Right ventricle myocardium inferior (tissue), 1 donor: ENCODE data around the gene MEPCE. TPM values are rescaled to one million over a fixed set of nuclear protein-coding genes. Genes with fewer than 3 reads are reported as not detected.
A peak's percentile ranks its signal among the peaks of the same experiment; 100 is the strongest.
"Not testable (repeated sequence)": the region's sequence is repeated elsewhere in the genome, so short reads cannot be mapped to it uniquely, and the experiment has no call there.

Experiments
- ATAC-seq: fragments of 200-7000 bp; cut with Tn5 transposase; one replicate; pipeline ENCODE4 v1.9.1; 2020; ENCODE audit warnings: mild to moderate bottlenecking, moderate library complexity
- DNase-seq: peaks from one replicate; pipeline ENCODE4 v3.0.0; 2021; ENCODE audit errors: missing footprints
- intact Hi-C: fragments of 100-400 bp; cut with DNase I; formaldehyde crosslinking; loops from one replicate; pipeline ENCODE4 v1.11.0; 2022
- total RNA-seq: library from RNA; stranded (reverse); fragmentation: NEBNext Ultra II Directional; extraction: Animal tissue kit (Norgen Biotek cat#: 25700); gene quantifications from one replicate; pipeline ENCODE4 v1.2.1, GENCODE V29; 2021
- donor health status: DM: no; HTN: yes; CAD: no; lungs with severe emphysema.

MEPCE gene
- total RNA-seq, 1 donor from 2014 or later, result 24.9 TPM

GRCh38 chr7:100447363-100447762 lies 17.7 kb downstream of the MEPCE start:
- ATAC-seq, intact Hi-C loops: not testable (repeated sequence)
- peak; percentile 26 for DNase-seq

GRCh38 chr7:100449190-100449795 lies 19.7 kb downstream of the MEPCE start:
- intact Hi-C loops, result no loop called here
- peak; percentile 43 for DNase-seq
- no peak for ATAC-seq

GRCh38 chr7:100452513-100452912 lies 22.9 kb downstream of the MEPCE start:
- intact Hi-C loops, result no loop called here
- no peak for ATAC-seq
- no peak for DNase-seq

- intact Hi-C loops, ATAC-seq, DNase-seq: not testable (repeated sequence)
These were observed 24.2 kb downstream of the MEPCE start for GRCh38 chr7:100453854-100454253.

GRCh38 chr7:100455206-100455605 lies 25.6 kb downstream of the MEPCE start:
- no peak for DNase-seq
- no peak for ATAC-seq
- intact Hi-C loops, result no loop called here

- ATAC-seq, result no peak
- intact Hi-C loops, result no loop called here
- no peak for DNase-seq
These were observed 26.9 kb downstream of the MEPCE start for GRCh38 chr7:100456562-100456961.

GRCh38 chr7:100457033-100457432 lies 27.4 kb downstream of the MEPCE start:
- intact Hi-C loops, result no loop called here
- no peak for ATAC-seq
- no peak for DNase-seq

- ATAC-seq (no peak), DNase-seq (no peak)
- intact Hi-C loops, result no loop called here
These were observed 34.6 kb downstream of the MEPCE start, which contains the start of gene SPACDR for GRCh38 chr7:100464210-100464660. Gene SPACDR, minus strand, starts transcription at chr7:100464260. Its CDS starts 235 bp downstream, at chr7:100464025.

- no peak for DNase-seq
- intact Hi-C loops, result loop anchor here (1.0 to 5.0 kb wide), 3 partner anchors 19 to 228 kb away; partner anchors contain the start of genes GIGYF1, GNB2 and NYAP1
- no peak for ATAC-seq
These were observed 35.2 kb downstream of the MEPCE start for GRCh38 chr7:100464791-100465190.

- no peak for DNase-seq
- intact Hi-C loops, result loop anchor here (1.0 to 5.0 kb wide), 3 partner anchors 18 to 227 kb away; partner anchors contain the start of genes GIGYF1, GNB2 and NYAP1
- no peak for ATAC-seq
These were observed 35.7 kb downstream of the MEPCE start for GRCh38 chr7:100465299-100465698.

GRCh38 chr7:100465702-100466311 lies 36.2 kb downstream of the MEPCE start:
- intact Hi-C loops, result loop anchor here (1.0 to 5.0 kb wide), 3 partner anchors 17 to 226 kb away; partner anchors contain the start of genes GIGYF1, GNB2 and NYAP1
- DNase-seq (peak; percentile 85), ATAC-seq (peak; percentile 84)

GRCh38 chr7:100466653-100467605 lies 37.3 kb downstream of the MEPCE start:
- DNase-seq, result no peak
- no peak for ATAC-seq
- intact Hi-C loops, result loop anchor here (5.0 kb wide), 2 partner anchors 205 to 225 kb away; partner anchors contain the start of genes GIGYF1 and GNB2

GRCh38 chr7:100467638-100468373 lies 38.2 kb downstream of the MEPCE start:
- no peak for DNase-seq
- intact Hi-C loops, result loop anchor here (2.0 to 5.0 kb wide), 3 partner anchors 204 to 257 kb away; partner anchors contain the start of genes GIGYF1 and GNB2
- no peak for ATAC-seq

GRCh38 chr7:100469227-100470044 lies 39.8 kb downstream of the MEPCE start:
- peak; percentile 73 for ATAC-seq
- intact Hi-C loops, result loop anchor here (1.0 to 5.0 kb wide), 5 partner anchors 10 to 255 kb away; partner anchors contain the start of genes GIGYF1, GNB2 and TSC22D4
- peak; percentile 93 for DNase-seq

- no peak for ATAC-seq
- DNase-seq, result peak; percentile 26
- intact Hi-C loops, result no loop called here
These were observed 41.4 kb downstream of the MEPCE start for GRCh38 chr7:100471021-100471420.

- DNase-seq (peak; percentile 65), ATAC-seq (no peak)
- intact Hi-C loops, result no loop called here
These were observed 42.7 kb downstream of the MEPCE start for GRCh38 chr7:100472121-100472851.
